Measurements from ENCODE around the gene RHOT1.
A peak's percentile ranks its signal among the peaks of the same experiment; 100 is the strongest.
"Not testable (repeated sequence)": the region's sequence is repeated elsewhere in the genome, so short reads cannot be mapped to it uniquely, and the experiment has no call there.

The RHOT1 gene

DNA sequence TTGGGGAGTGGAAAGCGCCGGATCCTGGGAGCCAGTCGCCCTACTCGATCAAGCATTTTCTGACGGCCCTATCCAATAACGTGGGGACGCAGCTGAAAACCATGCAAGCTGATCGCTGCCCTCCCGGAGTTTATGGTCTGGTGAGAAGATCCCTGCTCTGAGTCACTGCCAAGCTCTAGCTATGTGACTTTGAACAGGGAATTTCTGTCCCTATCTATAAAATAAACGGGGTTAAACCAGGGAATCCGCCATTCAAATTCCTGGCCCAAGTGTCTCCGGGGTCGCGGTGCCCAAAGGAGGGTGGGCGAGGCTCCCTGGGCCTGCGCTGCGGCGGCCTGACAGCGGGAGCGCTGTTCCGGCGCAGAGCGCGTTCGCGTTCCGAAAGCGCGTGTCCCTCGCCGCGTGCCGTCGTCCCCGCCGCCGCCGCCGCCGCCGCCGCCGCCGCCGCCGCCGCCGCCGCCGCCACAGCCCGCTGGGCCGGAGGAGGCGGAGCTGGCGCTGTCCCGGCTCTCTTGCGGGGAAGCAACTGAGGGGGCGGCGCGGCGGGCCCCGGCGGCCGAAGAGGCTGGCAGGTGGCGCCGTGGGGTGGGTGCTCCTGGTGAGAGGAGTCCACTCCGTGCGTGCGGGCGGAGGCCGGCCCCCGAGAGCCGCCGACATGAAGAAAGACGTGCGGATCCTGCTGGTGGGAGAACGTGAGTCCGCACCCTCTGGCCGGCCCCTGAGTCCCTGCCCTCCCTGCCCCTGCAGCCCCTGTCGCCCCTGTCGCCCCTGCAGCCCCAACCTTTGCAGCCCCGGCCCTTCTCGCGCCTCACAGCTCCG is at the start of gene RHOT1:
Gene RHOT1 (plus strand): TSS at position 465 of the 819 bp plus-strand sequence. CDS start 191 bp downstream, at position 656.
- Histone ChIP-seq H3K27ac (ENCODE audit: low read depth, low read length) (peak within 1 kb of the TSS; percentile 81), H3K36me3 (ENCODE audit: control insufficient read depth, insufficient read depth, low read length) (no peaks in the 10 kb centered on the region), H3K27me3 (ENCODE audit: control insufficient read depth, insufficient read depth, low read length) (no peaks in the 10 kb centered on the region), H3K9me3 (ENCODE audit: control insufficient read depth, insufficient read depth, low read length) (no peaks in the 10 kb centered on the region), H3K9ac (ENCODE audit: low read depth, low read length) (peak within 1 kb of the TSS; percentile 81), H3K4me1 (ENCODE audit: control insufficient read depth, insufficient read depth, low read length) (peaks cover 13% of the 10 kb centered on the region), H3K4me3 (ENCODE audit: low read depth, low read length) (peak within 1 kb of the TSS; percentile 88)

DNA sequence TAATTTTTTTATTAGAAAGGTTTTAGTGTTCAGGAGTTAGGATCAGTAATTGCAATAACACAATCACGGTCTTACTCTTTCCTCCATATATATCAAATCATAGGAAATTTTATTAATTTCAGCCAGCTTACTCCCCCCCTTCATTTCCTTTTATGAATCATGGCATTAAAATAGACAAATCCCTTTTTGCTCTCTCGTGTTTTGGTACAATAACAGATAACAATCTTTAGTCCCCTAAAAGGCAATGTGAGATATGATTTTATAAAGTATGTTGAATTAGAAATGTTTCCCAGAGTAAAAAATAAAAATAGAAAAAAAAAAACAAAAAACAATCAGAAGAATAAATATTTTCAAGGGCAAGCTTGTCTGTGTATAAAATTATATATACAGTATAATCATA is 42.6 kb upstream of the RHOT1 start:
- peaks cover 5% of the 10 kb centered on the region; the same call in 1 of the 2 replicates for H3K4me1 ChIP-seq (ENCODE audit: control insufficient read depth, insufficient read depth, low read length)
- no peaks in the 10 kb centered on the region for H3K9me3 ChIP-seq (ENCODE audit: control insufficient read depth, insufficient read depth, low read length)
- no peak overlapping the region for H3K27ac ChIP-seq (ENCODE audit: low read depth, low read length)
- H3K36me3 ChIP-seq (ENCODE audit: control insufficient read depth, insufficient read depth, low read length) = no peaks in the 10 kb centered on the region
- H3K4me3 ChIP-seq (ENCODE audit: low read depth, low read length) = no peak overlapping the region
- H3K27me3 ChIP-seq (ENCODE audit: control insufficient read depth, insufficient read depth, low read length) = no peaks in the 10 kb centered on the region
- H3K9ac ChIP-seq (ENCODE audit: low read depth, low read length) = no peak overlapping the region

DNA sequence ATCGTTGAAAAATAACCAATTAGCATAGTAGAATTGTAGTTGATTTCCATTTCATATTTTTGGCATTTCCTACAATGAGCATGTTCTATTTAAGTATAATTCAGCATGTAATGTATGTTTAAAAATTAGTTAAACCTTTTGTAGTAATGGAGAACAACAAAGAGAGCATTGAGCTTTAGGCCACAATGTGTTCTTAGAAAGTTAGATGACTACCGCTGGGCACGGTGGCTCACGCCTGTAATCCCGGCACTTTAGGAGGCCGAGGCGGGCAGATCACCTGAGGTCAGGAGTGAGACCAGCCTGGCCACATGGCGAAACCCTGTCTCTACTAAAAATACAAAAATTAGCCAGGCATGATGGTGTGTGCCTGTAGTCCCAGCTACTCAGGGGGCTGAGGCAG is 42.0 kb upstream of the RHOT1 start:
- H3K9me3 ChIP-seq (ENCODE audit: control insufficient read depth, insufficient read depth, low read length); H3K36me3 ChIP-seq (ENCODE audit: control insufficient read depth, insufficient read depth, low read length); H3K27me3 ChIP-seq (ENCODE audit: control insufficient read depth, insufficient read depth, low read length); H3K4me3 ChIP-seq (ENCODE audit: low read depth, low read length); H3K9ac ChIP-seq (ENCODE audit: low read depth, low read length); H3K27ac ChIP-seq (ENCODE audit: low read depth, low read length); H3K4me1 ChIP-seq (ENCODE audit: control insufficient read depth, insufficient read depth, low read length): not testable (repeated sequence)

DNA sequence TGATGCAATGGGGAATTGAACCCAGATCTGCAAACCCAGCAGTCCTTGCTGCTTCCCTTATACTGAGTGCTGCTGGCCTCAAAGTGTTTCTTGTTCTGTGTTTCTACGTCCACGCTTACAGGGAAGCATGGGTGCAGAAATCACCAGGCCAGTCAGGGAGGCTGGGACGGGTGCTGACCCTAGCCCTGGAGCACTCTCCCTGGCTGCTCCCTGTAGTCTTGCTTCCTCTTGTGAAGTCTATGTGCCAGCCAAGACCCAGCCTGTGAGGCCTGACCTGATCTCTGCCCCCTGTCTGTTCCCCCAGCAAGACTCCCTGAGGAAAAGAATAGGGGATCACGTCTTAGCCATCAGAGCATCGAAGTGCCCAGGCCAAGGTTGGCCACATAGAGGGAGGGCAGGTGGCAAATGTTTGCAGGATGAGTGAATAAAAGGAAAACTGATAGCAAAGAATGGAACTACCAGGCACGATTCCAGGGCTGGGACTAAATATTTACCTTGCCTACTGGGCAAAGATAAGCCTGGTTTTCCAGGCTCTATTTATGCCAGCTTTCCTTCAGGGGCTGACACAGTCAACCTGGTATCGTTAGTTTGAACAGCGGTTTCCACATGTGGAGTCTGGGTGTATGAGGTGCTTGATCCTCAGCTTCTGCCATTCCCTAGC is 41.2 kb upstream of the RHOT1 start:
- no peak overlapping the region for H3K27ac ChIP-seq (ENCODE audit: low read depth, low read length)
- no peak overlapping the region for H3K4me3 ChIP-seq (ENCODE audit: low read depth, low read length)
- no peaks in the 10 kb centered on the region for H3K9me3 ChIP-seq (ENCODE audit: control insufficient read depth, insufficient read depth, low read length)
- no peaks in the 10 kb centered on the region for H3K27me3 ChIP-seq (ENCODE audit: control insufficient read depth, insufficient read depth, low read length)
- peaks cover 5% of the 10 kb centered on the region; the same call in 1 of the 2 replicates for H3K4me1 ChIP-seq (ENCODE audit: control insufficient read depth, insufficient read depth, low read length)
- no peak overlapping the region; the same call in 1 of the 2 replicates for H3K9ac ChIP-seq (ENCODE audit: low read depth, low read length)
- H3K36me3 ChIP-seq (ENCODE audit: control insufficient read depth, insufficient read depth, low read length) = no peaks in the 10 kb centered on the region

DNA sequence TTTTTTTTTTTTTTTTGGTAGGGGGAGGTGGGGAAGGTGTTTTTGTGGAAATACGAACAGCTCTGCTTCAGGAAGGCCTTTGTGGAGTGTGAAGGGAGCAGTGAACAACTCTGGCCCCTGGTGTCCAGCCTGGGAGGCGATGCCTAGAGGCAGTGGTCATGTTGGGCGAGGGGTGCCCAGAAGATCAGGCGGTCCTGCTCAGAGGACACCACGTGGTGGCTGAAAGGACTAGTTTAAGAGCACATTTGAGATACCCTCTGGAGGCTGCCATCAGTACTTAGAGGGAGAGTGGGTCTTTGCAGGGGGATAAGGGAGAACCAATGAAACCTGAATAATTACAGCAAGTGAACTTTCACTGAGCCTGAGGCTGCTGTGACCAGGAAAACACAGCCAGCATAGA is 40.1 kb upstream of the RHOT1 start:
- peaks cover 5% of the 10 kb centered on the region; the same call in 1 of the 2 replicates for H3K4me1 ChIP-seq (ENCODE audit: control insufficient read depth, insufficient read depth, low read length)
- no peak overlapping the region for H3K4me3 ChIP-seq (ENCODE audit: low read depth, low read length)
- no peaks in the 10 kb centered on the region for H3K27me3 ChIP-seq (ENCODE audit: control insufficient read depth, insufficient read depth, low read length)
- H3K9ac ChIP-seq (ENCODE audit: low read depth, low read length) = no peak overlapping the region
- H3K27ac ChIP-seq (ENCODE audit: low read depth, low read length) = no peak overlapping the region
- no peaks in the 10 kb centered on the region for H3K9me3 ChIP-seq (ENCODE audit: control insufficient read depth, insufficient read depth, low read length)
- H3K36me3 ChIP-seq (ENCODE audit: control insufficient read depth, insufficient read depth, low read length) = no peaks in the 10 kb centered on the region

DNA sequence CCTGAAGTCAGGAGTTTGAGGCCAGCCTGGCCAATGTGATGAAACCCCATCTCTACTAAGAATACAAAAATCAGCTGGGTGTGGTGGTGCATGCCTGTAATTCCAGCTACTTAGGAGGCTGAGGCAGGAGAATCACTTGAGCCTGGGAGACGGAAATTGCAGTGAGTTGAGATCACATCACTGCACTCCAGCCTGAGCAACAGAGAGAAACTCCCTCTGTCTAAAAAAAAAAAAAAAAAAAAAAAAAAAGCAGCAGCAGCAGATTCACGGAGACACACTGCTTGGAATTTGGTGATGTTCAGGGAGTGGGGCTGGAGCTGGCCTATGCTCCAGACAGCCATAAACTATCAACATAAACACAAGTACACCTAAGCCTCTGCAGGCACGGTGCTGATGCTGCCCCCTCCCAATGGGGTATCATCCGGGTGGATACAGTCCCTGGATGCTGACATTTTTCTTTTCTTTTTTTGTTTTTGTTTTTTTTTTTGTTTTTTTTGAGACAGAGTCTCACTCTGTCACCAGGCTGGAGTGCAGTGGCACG is 39.6 kb upstream of the RHOT1 start:
- Histone ChIP-seq H3K4me1 (ENCODE audit: control insufficient read depth, insufficient read depth, low read length) (peaks cover 5% of the 10 kb centered on the region; the same call in 1 of the 2 replicates), H3K4me3 (ENCODE audit: low read depth, low read length) (no peak overlapping the region), H3K27ac (ENCODE audit: low read depth, low read length) (no peak overlapping the region), H3K27me3 (ENCODE audit: control insufficient read depth, insufficient read depth, low read length) (no peaks in the 10 kb centered on the region), H3K9ac (ENCODE audit: low read depth, low read length) (no peak overlapping the region), H3K36me3 (ENCODE audit: control insufficient read depth, insufficient read depth, low read length) (no peaks in the 10 kb centered on the region), H3K9me3 (ENCODE audit: control insufficient read depth, insufficient read depth, low read length) (no peaks in the 10 kb centered on the region)

DNA sequence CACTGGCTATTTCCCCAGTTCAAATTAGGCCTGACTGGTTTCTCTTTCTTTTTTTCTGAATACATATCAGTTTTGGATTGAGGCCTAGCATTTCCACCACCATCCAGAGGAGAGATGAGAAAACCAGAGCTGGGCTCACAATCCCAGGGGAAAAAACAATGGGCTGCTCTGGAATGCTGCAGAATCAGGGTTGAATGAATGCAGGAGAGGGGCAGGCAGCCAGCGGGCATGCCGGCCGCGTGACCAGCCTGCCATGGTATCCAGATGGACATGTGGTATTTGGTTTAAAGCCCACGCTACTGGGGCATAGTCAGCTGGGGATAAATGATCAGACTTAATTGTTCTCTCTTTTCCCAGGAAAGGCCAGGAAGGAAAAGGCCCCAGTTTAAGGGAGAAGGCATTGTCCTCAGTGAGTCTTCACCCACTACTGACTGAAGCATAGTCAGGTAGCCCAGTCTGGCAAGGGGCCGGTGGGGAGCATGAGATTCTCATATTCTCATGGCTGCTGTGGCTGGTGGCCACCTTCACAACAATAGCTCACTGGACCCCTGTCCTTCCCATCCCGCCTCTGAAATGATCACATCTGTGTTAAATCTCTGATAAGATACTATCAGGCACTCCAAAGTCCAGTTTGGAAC is 38.7 kb upstream of the RHOT1 start:
- Histone ChIP-seq H3K36me3 (ENCODE audit: control insufficient read depth, insufficient read depth, low read length) (no peaks in the 10 kb centered on the region), H3K27ac (ENCODE audit: low read depth, low read length) (no peak overlapping the region), H3K27me3 (ENCODE audit: control insufficient read depth, insufficient read depth, low read length) (no peaks in the 10 kb centered on the region), H3K4me1 (ENCODE audit: control insufficient read depth, insufficient read depth, low read length) (peaks cover 11% of the 10 kb centered on the region), H3K4me3 (ENCODE audit: low read depth, low read length) (no peak overlapping the region), H3K9ac (ENCODE audit: low read depth, low read length) (no peak overlapping the region), H3K9me3 (ENCODE audit: control insufficient read depth, insufficient read depth, low read length) (no peaks in the 10 kb centered on the region)

DNA sequence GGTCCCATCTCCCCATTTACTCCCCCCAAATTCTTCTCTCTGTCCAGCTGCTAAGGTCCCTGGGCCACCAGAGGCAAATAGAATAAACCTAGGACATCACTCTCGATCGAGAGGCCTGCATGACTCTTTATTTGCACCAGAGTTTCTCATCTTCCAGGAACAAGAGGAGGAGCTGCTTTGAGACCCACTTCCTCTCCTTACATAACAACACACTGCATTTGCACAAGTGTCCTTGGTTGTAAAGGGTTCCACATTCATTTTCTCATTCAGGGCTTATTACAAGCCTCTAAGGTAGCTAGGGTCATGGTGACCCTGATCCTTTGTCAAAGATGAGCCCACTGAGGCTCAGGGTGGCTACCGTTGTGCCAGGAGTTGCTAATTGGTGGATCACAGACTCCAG is 38.1 kb upstream of the RHOT1 start:
- Histone ChIP-seq H3K9me3 (ENCODE audit: control insufficient read depth, insufficient read depth, low read length) (no peaks in the 10 kb centered on the region), H3K4me3 (ENCODE audit: low read depth, low read length) (no peak overlapping the region), H3K9ac (ENCODE audit: low read depth, low read length) (no peak overlapping the region), H3K4me1 (ENCODE audit: control insufficient read depth, insufficient read depth, low read length) (peaks cover 11% of the 10 kb centered on the region), H3K27me3 (ENCODE audit: control insufficient read depth, insufficient read depth, low read length) (no peaks in the 10 kb centered on the region), H3K36me3 (ENCODE audit: control insufficient read depth, insufficient read depth, low read length) (no peaks in the 10 kb centered on the region), H3K27ac (ENCODE audit: low read depth, low read length) (no peak overlapping the region)

DNA sequence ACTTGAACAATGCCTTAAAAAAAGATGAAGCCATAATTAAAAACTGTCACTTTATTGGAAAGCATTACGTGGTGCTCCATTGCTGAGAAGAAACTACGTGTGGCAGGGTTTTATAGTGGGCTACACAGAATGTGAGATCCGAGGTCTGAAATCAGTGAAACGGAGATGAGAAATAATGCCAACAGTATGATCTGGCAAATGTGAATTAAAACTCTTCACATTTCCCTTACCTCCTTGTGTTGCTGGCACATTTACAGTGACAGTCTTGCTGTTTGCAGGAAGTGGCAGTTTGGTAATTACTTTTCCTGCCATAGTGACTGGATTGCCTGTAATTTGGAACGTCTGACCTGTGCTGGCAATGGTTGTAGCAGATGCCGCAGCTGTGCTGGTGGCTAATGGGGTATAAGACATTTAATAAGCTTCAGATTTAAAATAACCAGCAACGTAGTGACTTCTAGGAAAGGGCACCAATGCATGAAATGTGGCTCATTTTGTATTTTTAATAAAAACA is 35.8 kb upstream of the RHOT1 start:
- H3K9me3 ChIP-seq (ENCODE audit: control insufficient read depth, insufficient read depth, low read length); H3K27ac ChIP-seq (ENCODE audit: low read depth, low read length); H3K4me3 ChIP-seq (ENCODE audit: low read depth, low read length); H3K36me3 ChIP-seq (ENCODE audit: control insufficient read depth, insufficient read depth, low read length); H3K27me3 ChIP-seq (ENCODE audit: control insufficient read depth, insufficient read depth, low read length); H3K9ac ChIP-seq (ENCODE audit: low read depth, low read length): not testable (repeated sequence)
- peaks cover 16% of the 10 kb centered on the region for H3K4me1 ChIP-seq (ENCODE audit: control insufficient read depth, insufficient read depth, low read length)

DNA sequence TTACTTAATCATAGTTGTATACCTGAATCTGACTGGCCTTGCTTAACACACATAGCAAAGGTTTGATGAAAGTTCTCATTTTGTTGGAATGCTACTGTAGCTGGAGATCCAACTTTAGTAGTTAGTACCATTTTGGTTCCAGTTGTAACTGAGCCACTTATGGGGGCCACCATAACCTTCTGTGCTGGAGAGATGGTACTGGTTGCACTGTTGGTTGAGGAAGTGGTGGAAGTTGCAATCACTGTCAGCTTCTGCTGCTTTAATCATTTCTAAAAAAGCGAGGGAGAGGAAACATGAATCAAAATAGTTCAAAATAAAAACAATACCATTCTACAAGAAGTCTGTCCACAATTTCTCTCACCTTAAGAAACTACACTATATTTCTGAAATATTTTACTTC is 35.1 kb upstream of the RHOT1 start:
- peaks cover 20% of the 10 kb centered on the region for H3K4me1 ChIP-seq (ENCODE audit: control insufficient read depth, insufficient read depth, low read length)
- not testable (repeated sequence) for H3K9ac ChIP-seq (ENCODE audit: low read depth, low read length); H3K27me3 ChIP-seq (ENCODE audit: control insufficient read depth, insufficient read depth, low read length); H3K4me3 ChIP-seq (ENCODE audit: low read depth, low read length); H3K27ac ChIP-seq (ENCODE audit: low read depth, low read length); H3K9me3 ChIP-seq (ENCODE audit: control insufficient read depth, insufficient read depth, low read length); H3K36me3 ChIP-seq (ENCODE audit: control insufficient read depth, insufficient read depth, low read length)

Data from HUES48 (cell line).